Hippocampal formation (tissue), 2 donors: ENCODE results near the gene CREB3L2.

ENCODE experiments used
- DNase-seq, 2 donors: peaks; one replicate each; lab custom pipeline; 2025; lab: John Stamatoyannopoulos, UW

The CREB3L2 gene

DNA sequence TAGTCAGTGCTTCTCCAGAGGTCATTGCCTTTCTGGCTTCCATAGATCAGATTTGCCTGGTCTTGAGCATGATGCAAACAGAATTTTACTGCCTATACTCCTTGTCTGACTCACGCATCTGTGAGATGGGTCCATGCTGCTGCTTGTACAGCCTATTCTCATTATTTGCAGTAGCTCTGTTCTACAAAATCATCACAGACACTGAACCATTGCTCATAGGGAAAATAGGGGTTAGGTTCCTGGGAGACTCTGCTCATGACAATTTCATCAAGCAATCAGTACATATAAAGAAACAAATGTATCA is 7.4 kb upstream of the CREB3L2 start:
- DNase-seq = no peak

DNA sequence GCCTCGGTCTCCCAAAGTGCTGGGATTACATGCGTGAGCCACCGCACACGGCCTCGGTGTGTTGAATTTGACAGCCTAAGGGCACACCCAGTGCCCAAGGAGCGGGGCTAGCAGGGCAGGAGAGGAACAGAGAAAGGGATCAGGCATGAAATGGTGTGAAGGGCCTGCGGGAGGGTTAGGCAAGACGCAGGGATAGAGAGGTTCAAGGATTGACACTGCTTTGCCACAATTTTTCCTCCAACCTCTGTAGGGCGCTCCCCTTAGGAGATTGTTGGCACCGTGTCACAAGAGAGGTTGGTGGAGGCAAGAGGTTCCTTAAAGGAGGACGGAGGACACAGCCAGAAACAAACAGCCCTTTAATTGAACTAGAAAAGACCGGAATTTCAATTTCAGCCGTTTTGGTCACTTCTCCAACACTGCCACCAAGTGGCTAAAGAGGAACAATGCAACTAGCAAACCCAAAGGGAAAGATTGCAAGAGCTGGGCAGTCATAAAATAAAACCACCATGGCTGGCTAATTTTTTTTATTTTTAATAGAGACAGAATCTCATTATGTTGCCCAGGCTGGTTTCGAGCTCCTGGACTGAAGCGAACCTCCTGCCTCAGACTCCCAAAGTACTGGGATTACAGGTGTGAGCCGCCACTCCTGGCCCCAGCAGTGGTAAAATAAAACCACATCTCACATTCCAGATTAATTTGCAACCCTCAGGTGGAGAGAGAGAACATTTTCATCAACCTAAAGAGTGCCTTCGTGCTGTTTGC is 6.9 kb upstream of the CREB3L2 start:
- DNase-seq = peak in 1 of 2 donors; percentile 84

DNA sequence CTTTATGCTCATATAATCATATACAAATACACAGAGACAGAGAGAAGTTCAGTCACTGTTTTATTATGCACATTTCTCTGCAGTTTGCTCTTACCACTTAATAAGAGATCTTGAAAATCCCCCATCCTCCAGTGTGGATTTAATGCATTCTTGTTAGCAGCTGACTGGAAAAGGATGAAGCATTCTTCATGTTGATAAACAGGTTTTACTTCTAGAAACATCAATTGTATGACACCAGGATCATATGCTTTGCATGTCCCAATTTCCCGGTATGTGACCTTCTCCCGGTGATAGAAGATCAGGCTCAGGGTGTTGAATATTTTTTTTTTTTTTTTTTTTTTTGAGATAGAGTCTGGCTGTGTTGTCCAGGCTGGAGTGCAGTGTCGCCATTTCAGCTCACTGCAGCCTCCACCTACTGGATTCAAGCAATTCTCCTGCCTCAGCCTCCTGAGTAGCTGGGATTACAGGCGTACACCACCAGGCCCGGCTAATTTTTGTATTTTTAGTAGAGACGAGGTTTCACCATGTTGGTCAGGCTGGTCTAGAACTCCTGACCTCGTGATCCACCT is 6.2 kb upstream of the CREB3L2 start:
- no peak for DNase-seq

DNA sequence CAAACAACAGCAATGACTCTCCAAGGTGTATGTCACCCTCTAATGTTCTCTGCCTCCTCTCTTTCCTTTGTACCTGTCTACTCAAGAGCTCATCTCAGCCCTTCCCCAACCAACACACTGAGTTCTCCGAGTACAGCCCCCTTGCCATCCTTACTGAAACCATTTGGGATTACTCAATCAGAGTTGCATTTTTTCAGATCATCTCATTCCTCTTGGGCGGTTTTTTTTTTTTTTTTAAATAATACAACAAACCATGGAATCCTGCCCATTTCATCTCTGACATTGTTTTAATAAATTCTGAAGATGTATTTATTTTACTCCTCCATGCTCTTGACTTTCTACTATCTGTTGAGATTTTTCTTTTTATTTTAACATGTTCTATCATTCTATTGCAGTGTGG is 4.2 kb upstream of the CREB3L2 start:
- no peak for DNase-seq

DNA sequence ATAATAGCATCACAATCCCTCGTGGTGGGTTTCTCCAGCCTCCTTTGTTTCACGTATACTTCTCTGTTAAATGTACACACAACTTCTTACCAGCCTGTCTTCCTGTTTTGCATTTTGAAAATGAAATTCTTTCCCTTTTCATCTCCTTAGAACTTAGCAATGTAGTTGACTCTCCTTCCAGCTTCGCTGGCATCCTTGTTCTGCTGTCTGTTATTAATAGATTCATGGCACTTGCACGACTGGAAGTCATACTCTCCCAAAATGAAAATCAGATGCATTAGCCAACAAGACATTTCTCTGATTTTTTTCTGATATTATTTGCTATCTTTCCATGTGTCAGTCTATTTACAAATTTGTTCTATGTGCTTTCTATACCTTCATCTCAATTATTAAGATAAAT is 3.0 kb upstream of the CREB3L2 start:
- no peak for DNase-seq

DNA sequence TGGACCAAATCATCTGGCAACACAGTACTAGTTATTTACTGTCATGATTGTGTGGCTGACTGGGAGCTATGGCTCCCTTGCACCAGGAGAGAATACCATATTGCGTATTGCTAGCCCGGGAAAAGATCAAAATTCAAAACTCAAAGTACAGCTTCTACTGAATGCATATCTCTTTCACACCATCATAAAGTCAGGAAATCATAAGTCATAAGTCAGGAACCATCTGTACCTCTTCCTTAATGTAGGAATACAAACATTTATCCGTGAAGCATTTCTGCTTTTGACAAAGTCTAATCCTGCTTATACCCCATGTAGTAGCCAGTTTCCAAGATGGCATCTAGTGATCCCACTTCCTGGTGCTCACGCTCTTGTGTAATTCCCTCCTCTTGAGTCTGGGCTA is 2.2 kb upstream of the CREB3L2 start:
- DNase-seq = no peak

DNA sequence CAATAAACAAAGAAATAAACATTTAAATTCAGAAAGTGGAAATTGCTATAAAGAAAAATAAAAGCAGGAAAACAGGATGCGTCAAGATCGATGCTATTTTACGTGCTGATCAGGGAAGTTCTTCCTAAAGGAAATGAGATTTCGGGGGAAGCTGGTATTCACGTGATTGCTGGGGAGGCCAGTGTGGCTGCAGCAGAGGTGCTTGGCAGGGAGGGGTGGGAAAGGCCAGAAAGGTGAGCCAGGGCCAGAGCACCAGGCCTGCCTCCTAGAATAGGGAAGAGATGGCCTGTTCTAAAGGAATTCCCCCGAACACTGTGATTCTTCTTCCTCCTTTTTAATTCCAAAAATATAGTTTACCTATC is 923 bp upstream of the CREB3L2 start:
- DNase-seq = no peak

DNA sequence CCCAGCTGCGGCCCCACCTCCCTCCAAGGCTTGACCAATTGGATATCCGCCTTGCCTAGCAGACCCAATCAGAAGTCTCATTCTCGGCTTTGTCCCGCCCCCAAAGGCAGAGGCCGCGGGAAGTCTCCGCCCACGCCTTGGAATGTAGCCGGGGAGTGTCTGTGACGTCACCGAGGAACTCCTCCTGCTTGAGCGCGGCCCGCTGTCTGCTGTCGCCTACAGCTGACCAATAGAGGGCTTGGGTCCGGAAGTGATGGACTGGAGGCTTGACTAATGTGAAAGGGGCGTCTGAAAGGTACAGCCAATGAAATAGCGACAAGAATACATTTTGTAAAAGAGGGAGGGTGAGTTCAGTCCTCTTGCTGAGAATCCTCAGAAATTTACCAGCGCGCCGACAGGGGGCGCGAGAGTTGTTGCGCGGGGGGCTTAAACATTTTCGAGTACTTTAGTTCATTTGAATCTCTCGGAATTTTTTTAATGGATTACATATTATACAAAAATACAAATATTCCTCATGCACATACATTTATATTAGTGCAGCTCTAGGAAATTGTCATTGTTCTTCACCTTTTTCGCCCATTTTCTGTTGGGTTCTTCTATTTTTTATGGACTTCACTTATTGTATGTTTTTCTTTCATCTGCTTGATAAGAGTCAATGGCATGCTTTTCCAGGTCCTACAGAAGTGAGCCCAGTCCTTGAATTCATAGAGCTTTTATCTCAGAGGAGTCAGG is 376 bp upstream of the CREB3L2 start:
- peak; percentile 100 for DNase-seq

DNA sequence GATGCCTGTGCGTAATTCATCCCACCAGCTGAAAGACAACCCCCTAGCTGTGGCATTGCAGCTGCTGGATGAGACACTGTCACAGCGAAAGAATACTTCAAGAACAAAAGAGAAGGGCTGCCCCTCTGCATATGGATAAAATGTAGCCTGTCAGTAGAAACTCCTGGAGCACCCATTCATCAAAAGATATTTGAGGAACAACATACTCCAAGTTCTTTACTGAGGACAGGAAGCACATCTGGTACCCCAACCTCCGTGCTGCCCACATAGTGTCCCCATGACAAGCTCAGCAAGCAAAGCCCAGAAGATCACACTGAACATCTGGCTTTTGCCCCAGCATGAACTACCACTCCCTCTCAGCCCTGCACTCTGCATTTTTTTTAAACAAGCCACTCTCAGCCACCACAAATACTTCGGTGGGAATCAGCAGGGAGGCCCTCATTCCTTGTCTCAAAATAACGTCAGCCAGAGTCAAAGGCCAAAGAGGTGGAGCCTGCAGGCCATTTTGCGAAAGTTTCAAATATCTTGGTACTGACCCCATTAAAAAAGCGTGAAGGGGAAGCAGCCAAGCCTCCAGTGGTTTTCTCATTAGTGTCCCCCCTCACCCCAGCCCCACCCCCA is 1.7 kb downstream of the CREB3L2 start:
- DNase-seq = peak in 1 of 2 donors; percentile 21

DNA sequence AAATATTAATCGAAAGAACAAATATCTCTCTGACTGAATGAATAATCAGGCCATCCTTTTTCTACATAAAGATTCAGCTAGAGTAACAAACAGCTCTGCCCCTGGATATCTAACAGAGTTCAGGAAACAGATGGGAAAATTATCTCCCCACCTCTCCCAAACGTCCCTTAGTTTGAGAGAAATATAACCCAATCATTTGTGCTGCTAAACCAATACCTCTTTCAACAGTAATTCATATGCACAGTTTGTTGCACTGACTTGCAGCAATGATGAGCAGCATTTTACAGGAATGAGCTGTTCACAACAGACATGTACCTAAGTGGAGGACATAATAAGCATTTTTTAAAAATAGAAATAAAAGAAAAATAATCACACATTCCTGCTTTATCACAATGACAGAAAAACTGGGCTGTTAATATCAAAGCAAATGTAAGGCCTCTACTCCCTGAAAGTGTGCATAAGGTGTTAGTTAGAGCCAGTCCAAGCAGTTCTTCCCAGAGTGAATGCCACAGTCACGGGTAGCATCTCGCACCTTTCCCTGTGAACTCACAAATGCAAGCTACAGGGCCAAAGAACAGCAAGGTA is 2.3 kb downstream of the CREB3L2 start:
- no peak for DNase-seq

DNA sequence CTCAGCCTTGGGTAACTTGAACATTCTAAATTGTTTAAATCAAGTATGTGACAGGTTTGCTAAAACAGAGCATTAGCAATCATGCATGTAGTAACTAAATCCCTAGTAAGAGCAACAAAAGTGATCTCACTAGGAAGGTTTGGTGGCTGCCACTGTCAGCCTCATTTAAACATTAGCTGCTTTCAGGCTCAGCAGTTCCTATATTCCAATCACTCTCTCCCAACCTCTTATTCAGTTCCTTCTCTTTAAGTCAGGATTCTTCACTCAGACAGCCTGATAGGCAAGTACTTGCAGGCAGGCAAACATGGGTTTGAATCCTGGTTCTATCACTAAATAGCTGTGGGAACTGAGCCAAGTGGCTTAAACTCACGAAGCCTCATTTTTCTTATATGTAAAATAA is 3.6 kb downstream of the CREB3L2 start:
- no peak for DNase-seq

DNA sequence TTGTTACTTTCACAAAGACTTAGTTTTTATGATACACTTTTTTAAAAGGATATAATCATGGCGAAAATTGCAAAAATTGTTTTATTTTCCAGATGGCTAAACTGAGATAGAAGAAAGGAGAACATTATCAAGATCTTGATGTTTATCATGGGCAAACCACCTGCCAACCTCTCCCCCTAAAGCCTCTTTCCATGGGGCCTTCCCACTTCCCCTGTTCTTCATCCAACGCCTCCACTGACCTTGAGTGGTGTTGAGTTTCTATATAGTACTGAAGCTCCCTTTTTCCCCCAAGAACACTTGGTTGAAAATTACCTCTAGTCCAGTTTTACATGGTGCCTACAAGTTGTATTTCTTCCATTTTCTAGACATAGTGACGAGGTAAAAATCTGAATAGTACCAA is 5.0 kb downstream of the CREB3L2 start:
- no peak for DNase-seq

DNA sequence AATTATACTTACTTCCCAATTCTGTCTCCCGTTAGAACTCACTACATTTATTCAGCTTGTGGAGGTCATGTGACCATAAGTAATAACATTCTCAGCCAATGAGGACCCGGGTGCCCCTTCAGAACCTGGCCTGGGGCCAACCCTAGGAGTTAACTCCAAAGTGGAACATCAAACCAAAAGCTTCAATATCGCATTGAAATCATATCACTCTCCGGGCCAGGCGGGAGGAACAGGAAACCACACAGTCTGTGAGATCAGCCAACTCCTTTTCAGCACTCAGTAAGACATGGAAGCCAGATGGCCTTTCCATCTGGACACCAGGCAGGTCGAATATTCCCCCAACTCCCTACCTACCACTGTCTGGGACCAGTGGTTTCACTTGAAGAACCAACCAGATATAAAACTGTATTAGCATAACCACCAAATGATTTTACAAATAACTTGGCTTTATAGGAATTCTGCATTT is 5.5 kb downstream of the CREB3L2 start:
- no peak for DNase-seq

DNA sequence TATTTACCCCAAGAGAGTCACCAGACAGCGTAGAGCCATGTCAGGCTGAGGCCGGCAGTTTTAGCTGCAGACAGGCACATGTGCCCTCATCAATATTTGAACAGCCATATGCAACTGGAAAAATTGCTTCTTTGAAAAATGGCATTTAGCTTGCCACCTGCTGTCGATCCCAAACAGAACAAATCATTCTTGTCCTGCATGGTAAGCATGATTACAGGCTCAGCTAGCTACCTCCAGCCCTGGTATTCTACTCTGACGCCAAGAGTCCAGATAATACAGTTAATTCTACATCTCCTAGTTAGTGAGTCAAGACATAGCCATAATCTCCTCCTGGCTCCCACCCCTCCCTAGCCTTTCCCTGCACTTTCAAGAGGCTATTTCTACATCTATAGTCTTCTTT is 7.7 kb downstream of the CREB3L2 start:
- DNase-seq = no peak

DNA sequence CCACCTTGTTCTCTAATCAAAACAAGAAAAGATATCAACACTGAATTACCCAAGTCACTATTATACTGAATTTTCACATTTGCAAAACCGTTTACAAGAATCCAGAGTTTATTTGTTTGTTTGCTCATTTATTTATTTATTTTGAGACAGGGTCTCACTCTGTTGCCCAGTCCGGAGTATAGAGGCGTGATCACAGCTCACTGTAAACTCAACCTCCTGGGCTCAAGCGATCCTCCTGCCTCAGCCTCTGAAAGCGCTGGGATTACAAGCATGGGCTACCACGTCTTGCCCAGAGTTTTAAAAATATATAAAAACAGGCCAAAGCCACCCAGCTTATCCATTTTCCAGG is 8.5 kb downstream of the CREB3L2 start:
- DNase-seq = no peak

DNA sequence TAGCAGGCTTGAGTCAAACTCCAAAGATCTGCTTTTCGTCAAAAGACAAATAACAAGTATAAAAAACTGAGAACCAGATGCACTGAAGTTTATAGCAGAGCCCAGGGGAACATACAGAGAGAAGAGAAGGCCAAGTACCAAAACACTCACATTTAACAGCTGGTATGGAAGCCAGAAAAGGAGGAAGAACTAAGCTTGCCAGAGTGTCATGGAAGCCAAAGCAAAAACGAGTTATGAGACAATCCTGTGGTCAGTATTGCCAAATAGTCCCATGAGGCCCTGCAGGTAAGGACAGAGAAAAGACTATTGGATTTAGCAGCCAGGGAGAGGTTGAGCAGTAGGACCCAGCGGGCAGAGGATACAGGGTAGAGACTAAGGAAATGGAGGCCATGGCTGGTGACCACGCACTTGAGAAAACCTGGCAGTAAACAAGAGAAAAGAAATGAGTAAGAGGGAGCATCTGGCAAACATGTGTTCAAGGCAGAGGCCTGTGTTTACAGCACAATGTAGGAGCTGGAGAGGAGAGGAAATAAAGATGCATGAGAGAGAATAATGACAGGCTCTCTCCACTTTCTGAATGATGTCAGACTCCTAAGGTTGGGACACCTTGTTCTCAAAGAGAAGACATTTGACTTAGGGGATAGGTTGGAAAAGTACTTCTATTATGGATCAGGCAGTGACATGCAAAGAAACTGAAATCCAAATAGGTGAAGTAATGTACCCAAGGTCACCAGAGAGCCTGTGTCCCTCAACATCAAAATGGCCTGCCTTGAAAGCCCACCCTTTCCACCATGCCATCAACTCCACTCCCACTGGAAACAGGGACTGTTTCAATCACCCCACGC is 9.1 kb downstream of the CREB3L2 start:
- no peak for DNase-seq

DNA sequence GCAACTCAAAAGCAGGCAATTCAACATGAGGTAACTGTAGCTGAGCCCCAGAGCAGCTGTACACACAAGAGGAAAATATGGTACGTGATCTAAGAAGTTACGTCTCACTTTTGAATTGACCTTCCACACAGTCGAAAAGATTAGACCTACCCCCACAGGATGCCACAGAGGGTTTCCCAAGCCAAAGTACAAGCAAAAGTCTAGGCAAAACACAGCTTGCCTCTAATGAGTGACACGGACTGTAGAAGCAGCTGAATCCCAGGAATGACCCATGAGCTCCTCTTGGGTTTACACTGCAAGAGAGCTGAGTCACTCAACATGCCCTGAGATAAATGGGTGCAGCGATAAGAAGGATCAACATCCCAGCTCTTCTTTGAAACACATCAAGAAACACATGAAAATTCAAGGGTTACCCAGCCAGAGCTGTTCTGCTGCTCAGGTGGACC is 9.8 kb downstream of the CREB3L2 start:
- no peak for DNase-seq

DNA sequence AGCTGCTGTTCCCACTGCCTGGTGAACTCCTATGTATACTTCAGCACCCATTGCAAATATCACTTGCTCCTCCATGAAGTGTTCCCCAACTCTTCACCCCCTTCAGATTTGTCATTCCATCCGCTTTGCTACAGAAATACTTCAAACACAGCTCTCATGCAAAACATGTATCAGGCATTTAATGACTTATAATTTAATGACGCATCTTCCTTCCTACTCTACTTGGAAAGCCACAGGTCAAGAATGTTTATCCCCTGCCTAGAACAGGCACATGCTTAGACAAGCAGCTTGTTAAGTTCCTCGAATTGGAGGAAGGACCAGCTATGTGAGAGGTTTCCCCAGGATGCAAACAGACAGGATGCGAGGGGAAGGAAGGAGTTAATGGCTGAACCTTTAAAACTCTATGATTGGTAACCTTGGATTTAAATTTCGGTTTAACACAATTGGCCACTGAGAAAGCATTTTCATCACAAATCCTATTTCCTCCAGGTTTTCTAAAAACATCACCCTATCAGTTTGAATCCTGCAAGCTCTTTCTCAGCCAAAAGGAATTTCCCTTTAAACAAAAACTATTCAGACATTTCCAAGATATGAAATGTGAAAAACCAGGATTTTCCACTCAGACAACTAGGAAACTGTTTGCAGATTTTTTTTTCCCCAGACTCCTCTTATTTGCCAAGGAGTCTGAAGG is 11.5 kb downstream of the CREB3L2 start:
- DNase-seq = no peak

DNA sequence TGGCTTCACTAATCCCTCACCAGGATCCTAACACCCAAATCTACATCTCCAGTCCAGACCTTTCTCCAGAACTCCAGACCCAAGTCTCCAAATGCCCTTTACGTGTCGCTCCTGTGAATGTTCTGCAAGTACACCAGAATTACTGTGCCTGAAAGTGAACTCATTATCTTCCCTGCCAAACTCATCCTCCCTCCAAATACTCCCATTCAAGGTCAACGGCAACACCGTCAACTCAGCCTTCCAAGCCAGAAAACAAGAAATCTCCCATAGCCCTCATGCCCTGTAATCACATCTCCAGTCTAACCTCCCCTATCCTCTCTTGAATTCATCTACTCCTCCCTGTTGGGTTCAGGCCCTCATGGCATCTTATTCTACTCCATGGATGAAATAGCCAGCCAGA is 12.3 kb downstream of the CREB3L2 start:
- no peak for DNase-seq

DNA sequence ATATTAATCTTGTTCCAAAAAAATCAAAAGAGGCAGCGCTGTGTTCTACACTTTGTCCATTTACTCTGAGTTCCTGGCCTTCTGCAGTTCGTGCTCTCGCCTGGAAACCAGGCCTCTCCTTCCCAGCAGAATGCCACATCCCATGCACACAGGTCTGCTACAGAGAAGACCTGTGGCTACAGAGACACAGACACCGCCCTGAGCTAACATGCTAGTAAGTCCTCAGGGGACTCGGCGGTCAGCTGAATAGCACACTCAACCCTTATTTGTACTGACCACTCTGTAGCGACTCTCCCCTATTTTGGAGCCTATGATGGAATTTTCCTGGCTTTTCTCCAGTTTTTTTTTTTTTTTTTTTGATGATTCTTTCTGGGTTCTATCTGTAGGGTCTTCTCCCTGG is 12.8 kb downstream of the CREB3L2 start:
- no peak for DNase-seq

DNA sequence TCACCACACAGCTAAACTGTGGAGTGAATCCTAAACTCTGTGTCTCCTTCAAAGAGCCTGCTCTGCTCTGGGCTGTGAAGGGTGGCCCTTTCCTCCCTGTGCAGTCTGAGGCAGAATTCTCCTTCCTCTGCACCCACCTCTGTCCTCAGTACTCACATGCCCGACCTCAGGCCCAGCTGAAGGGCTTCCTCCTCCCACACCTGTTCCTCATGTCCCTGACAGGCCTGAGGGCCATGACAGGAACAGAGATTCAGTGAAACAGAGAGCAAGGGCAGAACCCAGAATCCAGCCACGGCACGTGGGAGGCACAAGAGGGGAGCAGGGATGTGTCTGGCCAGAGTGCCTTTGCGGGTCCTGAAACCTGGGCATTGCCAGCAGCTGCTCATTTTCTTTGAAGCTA is 13.9 kb downstream of the CREB3L2 start:
- DNase-seq = no peak
